OCI-LY7 (cell line): ENCODE results near the gene CFAP58.
"Not testable (repeated sequence)": the region's sequence is repeated elsewhere in the genome, so short reads cannot be mapped to it uniquely, and the experiment has no call there.

Experiments
- EZH2phosphoT487 ChIP-seq: fragments of 200-600 bp; sonication (generic); IDR thresholded peaks from 2 replicates; pipeline ENCODE4 v1.6.1; 2018; ENCODE audit warnings: low read depth, borderline replicate concordance, mild to moderate bottlenecking, mixed run types, antibody characterized with exemption, low read length, moderate library complexity, mixed read lengths
- TF ChIP-seq, protein P1 (sequence below): fragments of 200-600 bp; sonication (generic); conservative IDR thresholded peaks from 2 replicates; pipeline ENCODE4 v1.5.1; 2014; ENCODE audit warnings: mild to moderate bottlenecking, antibody characterized with exemption, low read length, moderate library complexity, mixed read lengths

DNA sequence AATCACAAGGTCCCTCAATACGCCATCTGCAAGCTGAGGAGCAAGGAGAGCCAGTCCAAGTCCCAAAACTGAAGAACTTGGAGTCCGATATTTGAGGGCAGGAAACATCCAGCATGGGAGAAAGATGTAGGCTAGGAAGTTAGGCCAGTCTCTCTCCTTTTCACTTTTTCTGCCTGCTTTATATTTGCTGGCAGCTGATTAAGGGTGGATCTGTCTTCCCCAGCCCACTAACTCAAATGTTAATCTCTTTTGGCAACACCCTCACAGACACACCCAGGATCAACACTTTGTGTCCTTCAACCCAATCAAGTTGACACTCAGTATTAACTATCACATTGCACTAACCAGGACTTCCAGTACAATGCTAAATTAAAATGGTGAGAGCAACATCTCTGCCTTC lies 115.2 kb downstream of the CFAP58 start:
- TF ChIP-seq, protein P1, sequence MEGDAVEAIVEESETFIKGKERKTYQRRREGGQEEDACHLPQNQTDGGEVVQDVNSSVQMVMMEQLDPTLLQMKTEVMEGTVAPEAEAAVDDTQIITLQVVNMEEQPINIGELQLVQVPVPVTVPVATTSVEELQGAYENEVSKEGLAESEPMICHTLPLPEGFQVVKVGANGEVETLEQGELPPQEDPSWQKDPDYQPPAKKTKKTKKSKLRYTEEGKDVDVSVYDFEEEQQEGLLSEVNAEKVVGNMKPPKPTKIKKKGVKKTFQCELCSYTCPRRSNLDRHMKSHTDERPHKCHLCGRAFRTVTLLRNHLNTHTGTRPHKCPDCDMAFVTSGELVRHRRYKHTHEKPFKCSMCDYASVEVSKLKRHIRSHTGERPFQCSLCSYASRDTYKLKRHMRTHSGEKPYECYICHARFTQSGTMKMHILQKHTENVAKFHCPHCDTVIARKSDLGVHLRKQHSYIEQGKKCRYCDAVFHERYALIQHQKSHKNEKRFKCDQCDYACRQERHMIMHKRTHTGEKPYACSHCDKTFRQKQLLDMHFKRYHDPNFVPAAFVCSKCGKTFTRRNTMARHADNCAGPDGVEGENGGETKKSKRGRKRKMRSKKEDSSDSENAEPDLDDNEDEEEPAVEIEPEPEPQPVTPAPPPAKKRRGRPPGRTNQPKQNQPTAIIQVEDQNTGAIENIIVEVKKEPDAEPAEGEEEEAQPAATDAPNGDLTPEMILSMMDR: not testable (repeated sequence)
- TF ChIP-seq EZH2phosphoT487: not testable (repeated sequence)
